Stimulated activated memory B cell treated with anti-CD40 and anti-IgM and Interleukin-4, amounts not matched to agents 10 μg/mL and 1 μg/mL and 100 μg/mL, for 72 hours (primary cell): Measurements from ENCODE around the gene LPGAT1.
"Not testable (repeated sequence)": the region's sequence is repeated elsewhere in the genome, so short reads cannot be mapped to it uniquely, and the experiment has no call there.

Experiments used
- ATAC-seq: fragments of 150-1000 bp; cut with Tn5 transposase; 2 replicates; pipeline ENCODE4 v1.10.0; 2021
- H3K27ac Mint-ChIP-seq: one replicate; pipeline ENCODE4 v1.8.0; 2022; ENCODE audit warnings: mild to moderate bottlenecking, mixed read lengths
- H3K27me3 Mint-ChIP-seq: one replicate; pipeline ENCODE4 v1.8.0; 2022; ENCODE audit warnings: mixed read lengths
- H3K36me3 Mint-ChIP-seq: one replicate; pipeline ENCODE4 v1.8.0; 2022; ENCODE audit warnings: mixed read lengths
- H3K4me1 Mint-ChIP-seq: one replicate; pipeline ENCODE4 v1.8.0; 2022; ENCODE audit warnings: mixed read lengths
- H3K4me3 Mint-ChIP-seq: one replicate; pipeline ENCODE4 v1.8.0; 2022; ENCODE audit warnings: mild to moderate bottlenecking, moderate library complexity, mixed read lengths
- H3K9me3 Mint-ChIP-seq: one replicate; pipeline ENCODE4 v1.8.0; 2022; ENCODE audit warnings: mixed read lengths

LPGAT1 gene, protein sequence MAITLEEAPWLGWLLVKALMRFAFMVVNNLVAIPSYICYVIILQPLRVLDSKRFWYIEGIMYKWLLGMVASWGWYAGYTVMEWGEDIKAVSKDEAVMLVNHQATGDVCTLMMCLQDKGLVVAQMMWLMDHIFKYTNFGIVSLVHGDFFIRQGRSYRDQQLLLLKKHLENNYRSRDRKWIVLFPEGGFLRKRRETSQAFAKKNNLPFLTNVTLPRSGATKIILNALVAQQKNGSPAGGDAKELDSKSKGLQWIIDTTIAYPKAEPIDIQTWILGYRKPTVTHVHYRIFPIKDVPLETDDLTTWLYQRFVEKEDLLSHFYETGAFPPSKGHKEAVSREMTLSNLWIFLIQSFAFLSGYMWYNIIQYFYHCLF

DNA sequence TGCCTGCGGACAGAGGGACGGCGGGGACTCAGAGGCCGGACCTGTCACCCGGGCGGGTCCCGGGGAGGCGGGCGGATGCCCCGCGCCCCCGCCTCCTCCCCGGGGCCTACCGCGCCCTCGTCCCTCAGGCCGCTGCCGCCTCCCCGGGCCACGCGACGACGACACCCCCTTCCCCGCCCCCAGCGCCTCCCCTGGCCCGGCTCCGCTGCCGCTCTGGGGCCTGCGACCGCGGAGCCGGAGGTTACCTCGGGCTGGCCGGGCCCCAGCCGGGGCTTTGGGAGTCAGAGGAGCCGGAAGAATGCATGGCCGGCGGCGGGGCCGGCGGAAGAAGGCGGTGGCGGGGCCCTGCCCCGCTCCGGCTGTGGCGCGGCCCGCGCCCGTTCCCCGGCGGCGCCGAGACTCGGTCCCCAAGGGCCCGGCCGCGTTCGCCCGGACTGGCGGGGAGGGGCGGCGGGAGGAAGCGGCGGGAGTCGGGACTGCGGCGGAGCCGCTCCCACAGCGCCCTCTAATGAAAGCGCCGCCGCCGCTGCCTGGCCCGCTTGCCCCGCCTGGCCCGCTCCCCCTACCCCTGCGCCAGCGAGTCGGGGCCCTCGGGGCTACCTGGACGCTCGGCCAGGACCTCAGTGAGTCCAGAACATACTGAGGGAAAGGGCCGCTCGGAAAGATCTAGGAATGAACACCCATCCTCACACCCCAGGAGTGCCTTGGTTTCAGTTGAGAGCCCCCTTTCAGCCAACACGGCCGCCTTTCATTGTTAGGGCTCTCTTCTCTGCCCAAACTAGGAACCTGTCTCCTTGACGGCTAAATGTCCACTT lies at the start of gene LPGAT1:
Gene LPGAT1 (minus strand): TSS at position 436 of the 815 bp plus-strand sequence. CDS start 1,467 bp downstream, outside the sequence.
- Mint-ChIP-seq H3K4me1 (peaks cover 41% of the 10 kb centered on the region), H3K27ac (peak within 1 kb of the TSS; percentile 94), H3K36me3 (no peaks in the 10 kb centered on the region), H3K27me3 (no peaks in the 10 kb centered on the region), H3K9me3 (no peaks in the 10 kb centered on the region), H3K4me3 (peak within 1 kb of the TSS; percentile 94)
- ATAC-seq = peak; percentile 93

DNA sequence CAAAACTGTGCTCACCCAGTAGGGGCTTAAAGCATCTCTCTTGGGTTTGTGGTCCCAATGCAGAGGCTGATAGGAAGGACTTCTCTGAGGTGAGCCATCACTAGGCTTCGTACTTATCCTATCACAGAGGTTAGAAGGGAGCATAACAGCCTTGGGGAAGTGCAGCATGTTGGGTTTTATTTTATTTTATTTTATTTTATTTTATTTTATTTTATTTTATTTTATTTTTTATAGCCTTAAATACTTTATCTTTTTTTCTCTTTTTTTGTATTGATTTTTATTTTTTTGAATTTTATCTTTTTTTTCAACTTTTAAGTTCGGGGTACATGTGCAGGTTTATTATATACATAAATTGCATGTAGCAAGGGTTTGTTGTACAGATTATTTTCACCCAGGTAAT lies 48.9 kb upstream of the LPGAT1 start:
- no peak overlapping the region for H3K27ac Mint-ChIP-seq
- H3K4me3 Mint-ChIP-seq = no peak overlapping the region
- no peak for ATAC-seq
- H3K4me1 Mint-ChIP-seq = no peaks in the 10 kb centered on the region
- no peaks in the 10 kb centered on the region for H3K27me3 Mint-ChIP-seq
- no peaks in the 10 kb centered on the region for H3K9me3 Mint-ChIP-seq
- H3K36me3 Mint-ChIP-seq = no peaks in the 10 kb centered on the region

DNA sequence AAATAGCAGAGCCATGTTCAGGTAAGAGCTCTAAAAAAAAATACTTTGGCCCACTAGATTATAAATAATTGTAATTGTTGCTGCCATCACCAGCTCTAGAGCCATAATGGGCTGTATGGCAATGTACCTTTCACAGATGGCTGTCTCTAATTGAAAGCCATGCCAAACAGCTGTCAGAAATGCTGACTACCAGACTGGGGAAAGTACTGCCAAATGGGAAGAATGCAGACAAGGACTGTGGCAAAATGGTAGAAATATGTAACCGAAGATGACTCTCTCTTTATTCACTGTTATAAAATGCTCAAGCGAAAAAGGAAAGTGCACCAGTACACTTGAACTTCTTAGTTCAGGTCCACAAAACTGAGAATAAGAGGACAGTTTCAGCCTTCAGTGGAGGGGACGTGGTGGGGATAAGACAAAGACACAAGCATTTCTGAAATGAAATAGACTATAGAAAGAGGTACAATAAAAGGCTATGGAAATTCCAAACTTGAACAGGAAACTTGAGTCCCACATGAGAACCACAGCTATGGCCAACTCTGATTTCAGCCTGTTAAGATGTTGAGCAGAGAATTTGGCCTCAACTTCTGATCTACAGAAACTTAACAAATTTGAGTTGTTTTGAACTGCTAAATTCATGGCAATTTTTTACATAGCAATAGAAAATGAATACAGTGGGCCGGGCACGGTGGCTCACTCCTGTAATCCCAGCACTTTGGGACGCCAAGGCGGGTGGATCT lies 46.5 kb upstream of the LPGAT1 start:
- Mint-ChIP-seq H3K9me3 (no peaks in the 10 kb centered on the region), H3K27me3 (no peaks in the 10 kb centered on the region), H3K36me3 (no peaks in the 10 kb centered on the region), H3K4me1 (no peaks in the 10 kb centered on the region), H3K4me3 (no peak overlapping the region), H3K27ac (no peak overlapping the region)
- no peak for ATAC-seq

DNA sequence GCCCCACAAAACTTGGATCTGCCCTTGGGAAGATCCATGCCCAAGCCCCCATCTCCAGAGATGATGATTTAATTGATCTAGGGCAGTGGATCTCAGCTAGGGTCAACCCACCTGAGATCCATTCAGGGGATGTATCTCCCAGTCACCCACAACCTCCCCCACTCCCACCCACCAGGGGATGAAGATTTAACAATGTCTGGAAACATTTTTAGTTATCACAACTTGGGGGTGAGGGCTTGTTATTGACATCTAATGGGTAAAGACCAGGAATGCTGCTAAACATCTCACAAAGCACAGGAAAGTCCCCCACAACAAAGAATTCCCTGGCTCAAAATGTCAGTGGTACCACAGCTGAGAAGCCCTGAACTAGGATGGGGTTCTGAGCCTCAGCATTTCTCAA lies 45.0 kb upstream of the LPGAT1 start:
- no peaks in the 10 kb centered on the region for H3K36me3 Mint-ChIP-seq
- H3K27ac Mint-ChIP-seq = no peak overlapping the region
- H3K9me3 Mint-ChIP-seq = no peaks in the 10 kb centered on the region
- H3K4me1 Mint-ChIP-seq = no peaks in the 10 kb centered on the region
- H3K4me3 Mint-ChIP-seq = no peak overlapping the region
- H3K27me3 Mint-ChIP-seq = no peaks in the 10 kb centered on the region
- no peak for ATAC-seq

DNA sequence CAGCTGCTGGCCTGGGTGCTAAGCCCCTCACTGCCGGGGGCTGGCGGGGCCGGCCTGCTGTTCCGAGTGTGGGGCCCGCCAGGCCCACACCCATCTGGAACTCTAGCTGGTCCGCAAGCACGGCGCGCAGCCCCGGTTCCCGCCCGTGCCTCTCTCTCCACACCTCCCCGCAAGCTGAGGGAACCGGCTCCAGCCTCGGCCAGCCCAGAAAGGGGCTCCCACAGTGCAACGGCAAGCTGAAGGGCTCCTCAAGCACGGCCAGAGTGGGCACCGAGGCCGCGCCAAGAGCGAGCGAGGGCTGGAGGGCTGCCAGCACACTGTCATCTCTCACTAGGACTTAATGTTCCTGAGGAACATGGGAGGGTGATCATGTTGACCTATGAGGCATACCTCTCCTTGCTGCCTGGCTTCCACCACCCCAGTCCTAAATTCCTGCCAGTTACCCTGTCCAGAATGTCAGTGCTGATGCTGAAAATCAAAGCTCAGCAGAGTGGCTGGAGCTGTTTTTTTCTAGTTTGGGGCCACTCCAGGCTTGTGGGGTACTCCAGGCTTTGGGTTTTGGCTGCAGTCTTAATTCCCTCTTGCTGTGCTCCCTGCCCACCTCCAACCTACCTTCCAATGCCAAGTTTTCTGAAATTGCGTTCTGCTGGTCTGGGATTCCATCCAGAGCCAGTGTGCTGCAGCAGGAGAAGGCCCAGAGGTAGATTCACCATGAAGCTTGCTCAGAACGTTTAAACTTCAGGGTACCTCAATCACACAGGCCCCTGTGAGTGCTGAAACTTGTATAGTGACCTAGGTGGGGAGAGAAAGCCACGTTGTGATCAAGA lies 44.2 kb upstream of the LPGAT1 start:
- Mint-ChIP-seq H3K27ac (no peak overlapping the region), H3K27me3 (no peaks in the 10 kb centered on the region), H3K4me3 (no peak overlapping the region), H3K9me3 (no peaks in the 10 kb centered on the region), H3K36me3 (no peaks in the 10 kb centered on the region), H3K4me1 (no peaks in the 10 kb centered on the region)
- no peak for ATAC-seq

DNA sequence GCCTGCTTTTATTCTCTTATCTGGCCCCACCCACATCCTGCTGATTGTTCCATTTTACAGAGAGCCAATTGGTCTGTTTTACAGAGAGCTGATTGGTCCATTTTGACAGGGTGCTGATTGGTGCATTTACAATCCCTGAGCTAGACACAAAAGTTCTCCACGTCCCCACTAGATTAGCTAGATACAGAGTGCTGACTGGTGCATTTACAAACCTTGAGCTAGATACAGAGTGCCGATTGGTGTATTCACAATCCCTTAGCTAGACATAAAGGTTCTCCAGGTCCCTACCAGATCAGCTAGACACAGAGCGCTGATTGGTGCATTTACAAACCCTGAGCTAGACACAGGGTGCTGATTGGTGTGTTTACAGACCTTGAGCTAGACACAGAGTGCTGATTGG lies 43.2 kb upstream of the LPGAT1 start:
- not testable (repeated sequence) for H3K27me3 Mint-ChIP-seq, H3K27ac Mint-ChIP-seq, H3K36me3 Mint-ChIP-seq, H3K4me1 Mint-ChIP-seq, ATAC-seq, H3K4me3 Mint-ChIP-seq, H3K9me3 Mint-ChIP-seq

DNA sequence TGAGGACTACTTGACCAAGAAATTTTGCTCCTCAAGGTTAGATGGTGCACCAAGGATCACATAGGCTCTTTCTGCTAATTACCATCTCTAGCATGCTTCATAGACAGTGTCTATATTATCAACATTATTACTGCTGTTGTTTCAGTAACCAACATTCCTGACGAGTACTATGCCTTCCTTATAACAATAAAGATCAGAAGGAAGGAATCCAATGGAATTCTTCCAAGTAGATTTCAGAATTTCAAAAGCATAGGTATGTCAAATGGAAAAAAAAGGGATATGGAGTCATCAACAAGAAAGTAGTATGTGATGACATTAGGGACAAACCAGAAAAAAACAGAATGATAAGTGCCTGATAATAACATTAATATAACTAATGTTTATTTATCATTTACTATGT lies 39.6 kb upstream of the LPGAT1 start:
- Mint-ChIP-seq H3K36me3 (peaks cover 9% of the 10 kb centered on the region), H3K4me1 (no peaks in the 10 kb centered on the region), H3K27me3 (no peaks in the 10 kb centered on the region), H3K9me3 (peaks cover 8% of the 10 kb centered on the region), H3K27ac (no peak overlapping the region), H3K4me3 (no peak overlapping the region)
- ATAC-seq = no peak

DNA sequence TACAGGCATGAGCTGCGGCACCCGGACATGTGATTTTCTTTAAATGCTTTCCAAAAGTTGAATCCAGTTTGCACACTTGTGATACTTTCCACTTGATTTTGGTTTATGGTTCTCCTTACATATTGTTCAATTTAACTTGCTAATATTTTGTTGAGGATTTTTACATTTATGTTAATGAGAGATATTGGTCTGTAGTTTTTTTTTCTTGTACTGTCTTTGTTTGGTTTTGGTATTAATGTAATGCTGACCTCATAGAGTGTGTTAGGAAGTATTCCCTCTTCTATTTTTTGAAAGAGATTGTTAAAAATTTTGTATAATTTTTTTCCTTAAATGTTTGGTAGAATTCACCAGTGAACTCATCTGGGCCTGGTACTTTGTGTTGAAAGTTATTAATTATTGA lies 34.6 kb upstream of the LPGAT1 start:
- Mint-ChIP-seq H3K4me1 (no peaks in the 10 kb centered on the region), H3K9me3 (peaks cover 15% of the 10 kb centered on the region), H3K27me3 (no peaks in the 10 kb centered on the region), H3K36me3 (peaks cover 9% of the 10 kb centered on the region), H3K4me3 (no peak overlapping the region), H3K27ac (no peak overlapping the region)
- ATAC-seq = no peak

DNA sequence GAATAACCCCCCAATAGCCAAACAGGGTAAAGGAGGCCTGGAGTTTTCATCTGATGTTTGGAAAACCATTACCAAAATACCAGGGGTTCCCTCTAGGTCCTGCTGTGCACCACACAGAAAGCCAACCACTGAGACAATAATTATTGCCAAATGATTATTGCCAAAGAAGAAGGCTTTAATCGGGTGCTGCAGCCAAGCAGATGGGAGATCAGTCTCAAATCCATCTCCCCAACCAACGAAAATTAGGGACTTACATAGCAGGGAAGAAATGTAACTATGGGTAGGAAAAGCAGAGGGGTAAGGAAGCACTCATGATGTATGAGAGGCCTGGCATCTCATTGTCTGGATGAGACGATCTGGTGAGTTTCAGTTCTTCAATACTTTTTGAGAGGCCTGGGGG lies 28.8 kb upstream of the LPGAT1 start:
- Mint-ChIP-seq H3K4me1 (no peaks in the 10 kb centered on the region), H3K36me3 (peaks cover 10% of the 10 kb centered on the region), H3K4me3 (no peak overlapping the region), H3K27ac (no peak overlapping the region), H3K9me3 (peaks cover 14% of the 10 kb centered on the region), H3K27me3 (peaks cover 13% of the 10 kb centered on the region)
- no peak for ATAC-seq

DNA sequence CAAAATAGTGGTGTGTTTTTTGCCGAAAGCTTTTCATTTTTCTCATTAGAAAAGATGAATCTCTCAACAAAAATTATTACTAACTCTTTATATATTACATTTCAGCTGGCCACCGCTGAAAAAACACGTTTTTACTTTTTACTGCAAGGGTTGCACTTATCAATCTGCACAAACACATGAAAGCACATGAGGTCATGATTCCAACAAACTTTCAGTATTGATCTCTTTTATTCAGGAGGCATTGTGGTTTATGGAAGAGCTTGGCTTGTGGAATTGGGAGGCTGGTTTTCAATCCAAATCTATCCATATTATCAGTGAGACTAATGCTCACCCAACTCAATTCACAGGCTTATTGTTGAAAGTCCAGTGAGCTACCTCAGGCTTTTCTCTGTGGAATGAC lies 20.6 kb upstream of the LPGAT1 start:
- H3K4me1 Mint-ChIP-seq = no peaks in the 10 kb centered on the region
- no peaks in the 10 kb centered on the region for H3K36me3 Mint-ChIP-seq
- H3K9me3 Mint-ChIP-seq = peaks cover 8% of the 10 kb centered on the region
- ATAC-seq = no peak
- no peak overlapping the region for H3K4me3 Mint-ChIP-seq
- H3K27me3 Mint-ChIP-seq = peaks cover 3% of the 10 kb centered on the region
- H3K27ac Mint-ChIP-seq = no peak overlapping the region

DNA sequence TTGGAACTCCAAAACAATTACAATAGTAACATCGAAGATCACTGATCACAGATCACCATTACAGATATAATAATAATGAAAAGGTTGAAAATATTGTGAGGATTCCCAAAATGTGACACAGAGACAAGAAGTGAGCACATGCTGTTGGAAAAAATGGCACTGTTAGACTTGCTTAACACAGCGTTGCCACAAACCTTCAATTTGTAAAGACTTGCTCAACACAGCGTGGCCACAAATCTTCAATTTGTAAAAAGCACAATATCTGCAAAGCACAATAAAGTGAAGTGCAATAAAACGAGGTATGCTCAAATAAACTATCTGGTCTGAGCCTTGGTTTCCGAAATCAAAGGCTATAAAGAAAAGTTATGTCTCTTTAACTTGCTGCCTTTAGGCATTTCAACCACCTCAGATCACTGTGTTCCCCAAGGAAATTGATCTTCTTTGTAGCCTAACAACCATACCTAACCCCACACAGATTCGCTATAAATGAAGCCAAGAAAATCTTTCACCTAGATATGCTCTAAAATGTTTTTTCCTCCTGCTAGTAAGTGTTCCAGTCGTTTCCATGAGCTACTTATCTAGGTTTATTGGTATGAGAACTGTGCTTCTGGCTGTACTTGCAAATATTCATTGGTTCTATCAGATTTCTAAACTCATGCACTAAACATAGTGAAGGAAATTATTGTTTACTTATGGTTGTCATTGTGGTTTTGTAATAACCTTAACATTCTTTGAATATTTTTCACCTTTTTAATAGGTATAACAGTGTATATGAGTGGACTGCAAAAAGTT lies 13.1 kb upstream of the LPGAT1 start:
- H3K4me1 Mint-ChIP-seq = peaks cover 11% of the 10 kb centered on the region
- peak overlapping the region; percentile 64 for H3K27ac Mint-ChIP-seq
- no peaks in the 10 kb centered on the region for H3K36me3 Mint-ChIP-seq
- no peak for ATAC-seq
- H3K27me3 Mint-ChIP-seq = no peaks in the 10 kb centered on the region
- H3K9me3 Mint-ChIP-seq = peaks cover 4% of the 10 kb centered on the region
- H3K4me3 Mint-ChIP-seq = no peak overlapping the region

DNA sequence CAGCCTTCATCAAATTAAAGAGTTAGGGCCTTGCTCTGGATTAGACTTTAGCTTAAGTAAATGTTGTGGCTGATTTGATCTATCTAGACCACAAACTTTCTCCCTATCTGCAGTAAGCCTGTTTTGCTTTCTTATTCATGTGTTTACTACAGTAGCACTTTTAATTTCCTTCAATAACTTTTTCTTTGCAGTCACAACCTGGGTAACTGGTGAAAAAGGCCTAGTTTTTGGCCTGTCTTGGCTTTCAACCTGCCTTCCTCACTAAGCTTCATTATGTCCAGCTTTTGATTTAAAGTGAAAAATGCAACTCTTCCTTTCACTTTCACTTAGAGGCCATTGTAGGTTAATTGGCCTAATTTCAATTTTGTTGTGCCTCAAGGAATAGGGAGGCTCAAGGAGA lies 12.5 kb upstream of the LPGAT1 start:
- Mint-ChIP-seq H3K4me3 (no peak overlapping the region), H3K9me3 (peaks cover under 1% of the 10 kb centered on the region), H3K27me3 (no peaks in the 10 kb centered on the region), H3K4me1 (peaks cover 11% of the 10 kb centered on the region), H3K36me3 (no peaks in the 10 kb centered on the region), H3K27ac (peak overlapping the region; percentile 64)
- no peak for ATAC-seq

DNA sequence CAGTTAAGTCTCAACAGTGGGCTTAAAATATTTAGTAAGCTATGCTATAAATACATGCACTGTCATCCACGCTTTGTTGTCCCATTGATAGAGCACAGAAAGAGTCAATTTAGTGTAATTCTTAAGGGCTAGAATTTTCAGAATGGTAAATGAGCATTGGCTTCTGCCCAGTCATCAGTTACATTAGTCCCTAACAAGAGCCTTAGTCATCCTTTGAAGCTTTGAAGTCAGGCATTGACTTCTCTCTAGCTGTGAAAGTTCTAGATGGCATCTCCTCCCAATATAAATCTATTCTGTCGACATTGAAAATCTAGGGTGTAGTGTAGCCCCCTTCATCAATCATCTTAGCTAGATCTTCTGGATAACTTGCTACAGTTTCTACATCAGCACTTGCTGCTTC lies 12.0 kb upstream of the LPGAT1 start:
- peak overlapping the region; percentile 64 for H3K27ac Mint-ChIP-seq
- no peaks in the 10 kb centered on the region for H3K9me3 Mint-ChIP-seq
- H3K27me3 Mint-ChIP-seq = no peaks in the 10 kb centered on the region
- H3K4me1 Mint-ChIP-seq = peaks cover 11% of the 10 kb centered on the region
- no peak for ATAC-seq
- no peak overlapping the region for H3K4me3 Mint-ChIP-seq
- H3K36me3 Mint-ChIP-seq = no peaks in the 10 kb centered on the region

DNA sequence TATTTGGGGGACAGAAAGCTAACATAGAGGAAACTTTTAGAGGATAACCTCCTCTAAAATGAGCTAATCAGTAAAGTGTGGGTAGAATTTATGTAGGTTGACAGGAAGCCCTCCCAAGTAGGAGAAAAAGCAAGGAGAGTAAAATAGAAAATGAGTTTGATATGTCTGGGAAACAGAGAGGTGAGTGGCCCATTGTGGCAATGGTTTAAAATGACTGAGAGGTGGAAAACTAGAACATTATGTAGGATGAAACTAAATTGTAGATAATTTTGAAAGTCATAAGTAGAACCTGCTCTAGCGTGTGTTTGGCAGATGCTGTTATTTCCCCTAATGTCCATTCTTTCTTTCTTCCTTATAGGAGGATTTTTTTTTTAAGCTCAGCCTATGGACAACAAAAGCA lies 8.5 kb upstream of the LPGAT1 start:
- Mint-ChIP-seq H3K9me3 (no peaks in the 10 kb centered on the region), H3K27ac (no peak overlapping the region), H3K4me1 (peaks cover 11% of the 10 kb centered on the region), H3K36me3 (no peaks in the 10 kb centered on the region), H3K4me3 (no peak overlapping the region), H3K27me3 (no peaks in the 10 kb centered on the region)
- no peak for ATAC-seq
